Neuronal stem cell (in vitro differentiated cells): ENCODE results near the gene SCN1A. TPM values are rescaled to one million over a fixed set of nuclear protein-coding genes. Genes with fewer than 3 reads are reported as not detected.

Experiments used
- DNase-seq: peaks from one replicate; pipeline ENCODE4 v3.0.0-alpha.2; 2013; ENCODE audit warnings: low spot score
- H2AFZ ChIP-seq: one replicate; pipeline ENCODE4 v1.6.1; 2013; ENCODE audit warnings: mild to moderate bottlenecking, low read length, inconsistent platforms
- H2AK5ac ChIP-seq: 2 replicates; pipeline ENCODE4 v1.6.1; 2013; ENCODE audit warnings: low read depth, mild to moderate bottlenecking, inconsistent platforms, low read length, moderate library complexity, mixed read lengths
- H2BK120ac ChIP-seq: 2 replicates; pipeline ENCODE4 v1.6.1; 2013; ENCODE audit warnings: low read depth, mild to moderate bottlenecking, inconsistent platforms, low read length, moderate library complexity, mixed read lengths
- H2BK12ac ChIP-seq: one replicate; pipeline ENCODE4 v1.6.1; 2013; ENCODE audit warnings: low read length, inconsistent platforms
- H2BK15ac ChIP-seq: 2 replicates; pipeline ENCODE4 v1.6.1; 2013; ENCODE audit warnings: mild to moderate bottlenecking, low read length, inconsistent platforms, mixed read lengths
- H2BK5ac ChIP-seq: one replicate; pipeline ENCODE4 v1.6.1; 2013; ENCODE audit warnings: inconsistent platforms, mild to moderate bottlenecking, low read length, moderate library complexity
- H3K14ac ChIP-seq: one replicate; pipeline ENCODE4 v1.6.1; 2013; ENCODE audit warnings: low read length, inconsistent platforms
- H3K18ac ChIP-seq: 2 replicates; pipeline ENCODE4 v1.6.1; 2013; ENCODE audit warnings: low read length, inconsistent platforms
- H3K23ac ChIP-seq: 2 replicates; pipeline ENCODE4 v1.6.1; 2013; ENCODE audit warnings: low read depth, mild to moderate bottlenecking, mixed read lengths, low read length, inconsistent platforms; ENCODE audit not compliant: poor library complexity
- H3K27ac ChIP-seq: replicated peaks from 3 replicates; pipeline ENCODE4 v1.5.1; 2013; ENCODE audit warnings: low read length, inconsistent platforms
- H3K27me3 ChIP-seq, 3 experiments: 2 replicates each; pipeline ENCODE4 v1.6.1; 2013; ENCODE audit warnings: low read length in 3 of 3, mild to moderate bottlenecking in 2 of 3, inconsistent platforms in 1 of 3, low read depth in 1 of 3, mixed read lengths in 1 of 3, moderate library complexity in 1 of 3; ENCODE audit not compliant: control insufficient read depth in 3 of 3, insufficient read depth in 3 of 3
- H3K36me3 ChIP-seq, 2 donors: replicated peaks in 1 of 2; 2 replicates each; pipeline ENCODE4 v1.6.1; 2013; ENCODE audit warnings: low read length in 2 of 2; ENCODE audit not compliant: control insufficient read depth in 2 of 2, insufficient read depth in 2 of 2
- H3K4ac ChIP-seq: 2 replicates; pipeline ENCODE4 v1.6.1; 2013; ENCODE audit warnings: inconsistent platforms, mild to moderate bottlenecking, low read length, moderate library complexity
- H3K4me1 ChIP-seq, 2 donors: 1 replicate in 1 of 2; 2 replicates in 1 of 2; pipeline ENCODE4 v1.6.1; 2013; ENCODE audit warnings: low read length in 2 of 2, low read depth in 1 of 2; ENCODE audit not compliant: control insufficient read depth in 2 of 2, insufficient read depth in 1 of 2
- H3K4me2 ChIP-seq: one replicate; pipeline ENCODE4 v1.6.1; 2013; ENCODE audit warnings: mild to moderate bottlenecking, low read length, inconsistent platforms; ENCODE audit not compliant: insufficient read depth, poor library complexity, severe bottlenecking
- H3K4me3 ChIP-seq, 2 donors: 2 replicates each; pipeline ENCODE4 v1.5.1; 2013; ENCODE audit warnings: low read length in 2 of 2, mild to moderate bottlenecking in 2 of 2, inconsistent platforms in 1 of 2, moderate library complexity in 1 of 2
- H3K79me1 ChIP-seq: one replicate; pipeline ENCODE4 v1.6.1; 2013; ENCODE audit warnings: low read depth, mild to moderate bottlenecking, inconsistent platforms, low read length, moderate library complexity
- H3K9ac ChIP-seq: one replicate; pipeline ENCODE4 v1.6.1; 2013; ENCODE audit warnings: mild to moderate bottlenecking, low read depth, low read length, inconsistent platforms; ENCODE audit not compliant: poor library complexity
- H3K9me3 ChIP-seq, 2 donors: replicated peaks in 1 of 2; 2 replicates each; pipeline versions ENCODE3 to v1.6.1; 2013; ENCODE audit warnings: low read length in 2 of 2, mild to moderate bottlenecking in 2 of 2, inconsistent platforms in 1 of 2, low read depth in 1 of 2, mixed read lengths in 1 of 2, moderate library complexity in 1 of 2; ENCODE audit not compliant: control insufficient read depth in 2 of 2, insufficient read depth in 1 of 2
- H4K8ac ChIP-seq: one replicate; pipeline ENCODE4 v1.6.1; 2013; ENCODE audit warnings: low read depth, mild to moderate bottlenecking, inconsistent platforms, low read length, moderate library complexity
- H4K91ac ChIP-seq: one replicate; pipeline ENCODE4 v1.6.1; 2013; ENCODE audit warnings: low read length, low read depth, mild to moderate bottlenecking, inconsistent platforms; ENCODE audit not compliant: poor library complexity
- WGBS, 2 donors: extraction: QIAGEN DNeasy Blood & Tissue Kit; methylation state at CpG; one replicate each; pipeline ENCODE4 v1.1.7; 2013; ENCODE audit warnings: missing lambda C conversion rate in 2 of 2, mixed read lengths in 1 of 2; ENCODE audit not compliant: insufficient read length in 2 of 2, insufficient replicate concordance in 1 of 2; ENCODE audit errors: extremely low coverage in 2 of 2; 5-methylcytosine and 5-hydroxymethylcytosine counted together
- small RNA-seq: library from polyadenylated mRNA; stranded (forward); fragments of <200 nt; extraction: miRNeasy Mini kit (QIAGEN cat#:217004); gene quantifications from one replicate; pipeline ENCODE3, GENCODE V24; 2013; ENCODE audit not compliant: insufficient read depth

Gene SCN1A

GRCh38 chr2:165950438-165950837 is 177.4 kb downstream of the SCN1A start:
- Histone ChIP-seq H3K9me3 (no peaks in the 10 kb centered on the region), H4K8ac (no peak overlapping the region), H3K23ac (no peak overlapping the region), H2BK15ac (no peak overlapping the region), H3K14ac (no peak overlapping the region), H3K4me1 (peaks cover 2 to 3% of the 10 kb centered on the region in 2 donors), H2BK5ac (no peak overlapping the region), H3K36me3 (peaks cover 5 to 65% of the 10 kb centered on the region in 2 donors), H3K4me3 (no peak overlapping the region), H3K4me2 (no peak overlapping the region), H3K79me1 (no peaks in the 10 kb centered on the region), H3K4ac (no peak overlapping the region), H4K91ac (no peak overlapping the region), H3K9ac (no peak overlapping the region), H2BK120ac (no peak overlapping the region), H3K27me3 (no peaks in the 10 kb centered on the region), H2AK5ac (no peak overlapping the region), H2BK12ac (no peak overlapping the region), H2AFZ (no peak overlapping the region), H3K18ac (no peak overlapping the region), H3K27ac (no peak overlapping the region)
- no CpG with 5 or more reads among the region's 3 CpGs for WGBS, 2 donors
- DNase-seq: no peak

GRCh38 chr2:165941827-165942226 is 186.0 kb downstream of the SCN1A start:
- Histone ChIP-seq H4K8ac (no peak overlapping the region), H2AK5ac (no peak overlapping the region), H4K91ac (no peak overlapping the region), H3K79me1 (no peaks in the 10 kb centered on the region), H3K4ac (no peak overlapping the region), H3K36me3 (peaks cover 13 to 99% of the 10 kb centered on the region in 2 donors), H2AFZ (no peak overlapping the region), H3K4me2 (no peak overlapping the region), H3K9ac (no peak overlapping the region), H3K18ac (no peak overlapping the region), H3K4me1 (no peaks in the 10 kb centered on the region), H3K23ac (no peak overlapping the region), H2BK120ac (no peak overlapping the region), H2BK12ac (no peak overlapping the region), H2BK5ac (no peak overlapping the region), H3K4me3 (no peak overlapping the region), H3K27me3 (no peaks in the 10 kb centered on the region), H3K14ac (no peak overlapping the region), H2BK15ac (no peak overlapping the region), H3K27ac (no peak overlapping the region), H3K9me3 (no peaks in the 10 kb centered on the region)
- DNase-seq: no peak
- WGBS, 2 donors: no CpG with 5 or more reads among the region's 1 CpG

GRCh38 chr2:165938237-165938636 is 189.6 kb downstream of the SCN1A start:
- Histone ChIP-seq H3K18ac (no peak overlapping the region), H3K23ac (no peak overlapping the region), H4K8ac (no peak overlapping the region), H3K4me2 (no peak overlapping the region), H3K27ac (no peak overlapping the region), H3K14ac (no peak overlapping the region), H3K36me3 (peaks cover 13 to 98% of the 10 kb centered on the region in 2 donors), H2BK120ac (no peak overlapping the region), H2BK15ac (no peak overlapping the region), H3K27me3 (no peaks in the 10 kb centered on the region), H3K9me3 (no peaks in the 10 kb centered on the region), H3K4ac (no peak overlapping the region), H3K79me1 (no peaks in the 10 kb centered on the region), H2BK5ac (no peak overlapping the region), H3K4me3 (no peak overlapping the region), H2BK12ac (no peak overlapping the region), H3K9ac (no peak overlapping the region), H4K91ac (no peak overlapping the region), H2AFZ (no peak overlapping the region), H3K4me1 (no peaks in the 10 kb centered on the region), H2AK5ac (no peak overlapping the region)
- no peak for DNase-seq
- WGBS, 2 donors: no CpG with 5 or more reads among the region's 1 CpG

Small RNA genes within 50 kb of the gene (small RNA-seq; reads per million reads assigned to genes)
- not detected for gene RF00019
